Suprapubic skin (tissue), 3 donors: ENCODE measurements around the gene LRSAM1.

Source experiments
- POLR2A ChIP-seq, 2 donors: fragments of 450-650 bp; IDR thresholded peaks; one replicate each; pipeline ENCODE4 v1.6.1; 2017; ENCODE audit warnings: antibody characterized with exemption in 2 of 2, mild to moderate bottlenecking in 2 of 2, moderate library complexity in 2 of 2
- TF ChIP-seq, protein P1 (sequence below), 2 donors: fragments of 200-600 bp in 1 of 2; fragments of 450-650 bp in 1 of 2; sonication (generic) in 1 of 2; IDR thresholded peaks; one replicate each; pipeline ENCODE4 v1.5.1; 2016 to 2019; ENCODE audit warnings: antibody characterized with exemption in 2 of 2, mild to moderate bottlenecking in 1 of 2, moderate library complexity in 1 of 2

- TF ChIP-seq, protein P1, sequence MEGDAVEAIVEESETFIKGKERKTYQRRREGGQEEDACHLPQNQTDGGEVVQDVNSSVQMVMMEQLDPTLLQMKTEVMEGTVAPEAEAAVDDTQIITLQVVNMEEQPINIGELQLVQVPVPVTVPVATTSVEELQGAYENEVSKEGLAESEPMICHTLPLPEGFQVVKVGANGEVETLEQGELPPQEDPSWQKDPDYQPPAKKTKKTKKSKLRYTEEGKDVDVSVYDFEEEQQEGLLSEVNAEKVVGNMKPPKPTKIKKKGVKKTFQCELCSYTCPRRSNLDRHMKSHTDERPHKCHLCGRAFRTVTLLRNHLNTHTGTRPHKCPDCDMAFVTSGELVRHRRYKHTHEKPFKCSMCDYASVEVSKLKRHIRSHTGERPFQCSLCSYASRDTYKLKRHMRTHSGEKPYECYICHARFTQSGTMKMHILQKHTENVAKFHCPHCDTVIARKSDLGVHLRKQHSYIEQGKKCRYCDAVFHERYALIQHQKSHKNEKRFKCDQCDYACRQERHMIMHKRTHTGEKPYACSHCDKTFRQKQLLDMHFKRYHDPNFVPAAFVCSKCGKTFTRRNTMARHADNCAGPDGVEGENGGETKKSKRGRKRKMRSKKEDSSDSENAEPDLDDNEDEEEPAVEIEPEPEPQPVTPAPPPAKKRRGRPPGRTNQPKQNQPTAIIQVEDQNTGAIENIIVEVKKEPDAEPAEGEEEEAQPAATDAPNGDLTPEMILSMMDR (IDR thresholded peaks at IDR 0.05) = no peak
- no peak for TF ChIP-seq POLR2A (IDR thresholded peaks at IDR 0.05)
These were observed 45.7 kb downstream of the LRSAM1 start for GRCh38 chr9:127496974-127497373.
